Lower lobe of right lung (tissue), 2 donors: ENCODE results near the gene PIK3R3. TPM values are rescaled to one million over a fixed set of nuclear protein-coding genes. Genes with fewer than 3 reads are reported as not detected.

ENCODE experiments used
- ATAC-seq, 2 donors: fragments of 200-7000 bp; cut with Tn5 transposase; one replicate each; pipeline ENCODE4 v1.9.1; 2020 to 2022; ENCODE audit warnings: mild to moderate bottlenecking in 2 of 2, moderate library complexity in 2 of 2
- DNase-seq: peaks from one replicate; pipeline ENCODE4 v3.0.0-alpha.2; 2020
- H3K27ac ChIP-seq: fragments of 200-600 bp; one replicate; pipeline ENCODE4 v1.8.0; 2022
- H3K27me3 ChIP-seq: fragments of 200-600 bp; one replicate; pipeline ENCODE4 v1.8.0; 2022; ENCODE audit warnings: low read depth
- H3K36me3 ChIP-seq: fragments of 200-600 bp; one replicate; pipeline ENCODE4 v1.8.0; 2022; ENCODE audit warnings: mild to moderate bottlenecking
- H3K4me1 ChIP-seq: fragments of 200-600 bp; one replicate; pipeline ENCODE4 v1.8.0; 2022
- H3K4me3 ChIP-seq: fragments of 200-600 bp; one replicate; pipeline ENCODE4 v1.8.0; 2022; ENCODE audit warnings: mild to moderate bottlenecking
- H3K9me3 ChIP-seq: fragments of 200-600 bp; one replicate; pipeline ENCODE4 v1.8.0; 2022
- intact Hi-C: fragments of 100-400 bp; cut with DNase I; formaldehyde crosslinking; loops from one replicate; pipeline ENCODE4 v1.11.0; 2022
- total RNA-seq: library from RNA; stranded (reverse); fragmentation: NEBNext Ultra II Directional; extraction: Animal tissue kit (Norgen Biotek cat#: 25700); gene quantifications from one replicate; pipeline ENCODE4 v1.2.1, GENCODE V29; 2021
- TF ChIP-seq, protein P1 (sequence below): fragments of 200-600 bp; IDR thresholded peaks from one replicate; pipeline ENCODE4 v1.8.0; 2022; ENCODE audit warnings: antibody characterized with exemption, mild to moderate bottlenecking
- donor health status: DM: no; HTN: yes; CAD: no; lungs with severe emphysema.

PIK3R3 gene
- total RNA-seq, 1 donor from 2014 or later = 39.2 TPM

- no peak overlapping the region for H3K27ac ChIP-seq
- H3K4me1 ChIP-seq = no peaks in the 10 kb centered on the region
- H3K27me3 ChIP-seq = no peaks in the 10 kb centered on the region
- TF ChIP-seq, protein P1, sequence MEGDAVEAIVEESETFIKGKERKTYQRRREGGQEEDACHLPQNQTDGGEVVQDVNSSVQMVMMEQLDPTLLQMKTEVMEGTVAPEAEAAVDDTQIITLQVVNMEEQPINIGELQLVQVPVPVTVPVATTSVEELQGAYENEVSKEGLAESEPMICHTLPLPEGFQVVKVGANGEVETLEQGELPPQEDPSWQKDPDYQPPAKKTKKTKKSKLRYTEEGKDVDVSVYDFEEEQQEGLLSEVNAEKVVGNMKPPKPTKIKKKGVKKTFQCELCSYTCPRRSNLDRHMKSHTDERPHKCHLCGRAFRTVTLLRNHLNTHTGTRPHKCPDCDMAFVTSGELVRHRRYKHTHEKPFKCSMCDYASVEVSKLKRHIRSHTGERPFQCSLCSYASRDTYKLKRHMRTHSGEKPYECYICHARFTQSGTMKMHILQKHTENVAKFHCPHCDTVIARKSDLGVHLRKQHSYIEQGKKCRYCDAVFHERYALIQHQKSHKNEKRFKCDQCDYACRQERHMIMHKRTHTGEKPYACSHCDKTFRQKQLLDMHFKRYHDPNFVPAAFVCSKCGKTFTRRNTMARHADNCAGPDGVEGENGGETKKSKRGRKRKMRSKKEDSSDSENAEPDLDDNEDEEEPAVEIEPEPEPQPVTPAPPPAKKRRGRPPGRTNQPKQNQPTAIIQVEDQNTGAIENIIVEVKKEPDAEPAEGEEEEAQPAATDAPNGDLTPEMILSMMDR = no peak
- H3K36me3 ChIP-seq = no peaks in the 10 kb centered on the region
- no peak overlapping the region for H3K4me3 ChIP-seq
- intact Hi-C loops = no loop called here
- no peaks in the 10 kb centered on the region for H3K9me3 ChIP-seq
- no peak for DNase-seq
- no peak for ATAC-seq
These were observed 27.8 kb upstream of the PIK3R3 start for GRCh38 chr1:46160212-46160611.

DNA sequence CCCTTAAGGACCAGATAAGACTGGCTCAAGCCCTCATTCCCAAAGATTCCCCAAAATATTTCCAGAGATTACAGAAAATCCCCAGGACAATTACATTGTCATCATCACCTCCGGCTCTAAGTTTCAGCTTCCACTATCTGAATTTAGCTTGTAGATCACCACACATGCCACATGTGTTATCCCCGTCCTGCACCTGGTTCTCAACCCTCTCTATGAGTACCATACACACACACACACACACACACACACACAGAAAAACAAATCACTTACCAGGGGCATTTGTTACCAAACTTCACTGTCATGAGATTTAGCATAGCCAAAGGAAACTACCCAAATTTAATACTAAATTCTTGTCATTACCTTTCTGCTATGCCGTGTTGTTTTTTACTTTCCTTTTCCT, 27.1 kb upstream of the PIK3R3 start:
- no peaks in the 10 kb centered on the region for H3K4me1 ChIP-seq
- intact Hi-C loops = no loop called here
- H3K36me3 ChIP-seq = no peaks in the 10 kb centered on the region
- no peak overlapping the region for H3K27ac ChIP-seq
- H3K9me3 ChIP-seq = no peaks in the 10 kb centered on the region
- no peak overlapping the region for H3K4me3 ChIP-seq
- ATAC-seq (no peak), DNase-seq (no peak)
- TF ChIP-seq, protein P1 = no peak
- no peaks in the 10 kb centered on the region for H3K27me3 ChIP-seq

- TF ChIP-seq, protein P1 = no peak
- DNase-seq = no peak
- no peaks in the 10 kb centered on the region for H3K36me3 ChIP-seq
- no peak for ATAC-seq
- H3K27me3 ChIP-seq = no peaks in the 10 kb centered on the region
- no peaks in the 10 kb centered on the region for H3K4me1 ChIP-seq
- no peak overlapping the region for H3K4me3 ChIP-seq
- no peak overlapping the region for H3K27ac ChIP-seq
- no peaks in the 10 kb centered on the region for H3K9me3 ChIP-seq
- intact Hi-C loops = no loop called here
These were observed 26.2 kb upstream of the PIK3R3 start for GRCh38 chr1:46158312-46159281.

DNA sequence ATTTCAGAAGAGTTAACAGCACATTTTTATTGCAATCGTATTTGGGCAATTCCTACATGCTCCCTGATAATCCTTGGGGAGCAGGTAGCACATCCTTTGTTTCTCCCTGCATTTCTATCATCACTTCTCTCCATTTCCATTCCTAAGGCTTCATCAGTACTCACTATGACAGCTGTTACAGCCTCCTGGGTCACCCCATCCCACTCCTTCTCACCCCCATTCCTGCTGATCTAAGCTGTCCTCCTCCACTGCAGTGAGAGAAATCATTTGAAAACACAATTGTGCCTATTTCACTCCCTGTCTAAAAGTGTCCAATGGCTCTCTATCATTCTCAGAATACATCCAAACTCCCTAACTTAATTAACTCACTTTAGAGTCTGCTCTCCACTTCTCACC, 25.5 kb upstream of the PIK3R3 start:
- TF ChIP-seq, protein P1 = no peak
- H3K9me3 ChIP-seq = no peaks in the 10 kb centered on the region
- ATAC-seq (no peak), DNase-seq (no peak)
- no peaks in the 10 kb centered on the region for H3K4me1 ChIP-seq
- H3K36me3 ChIP-seq = no peaks in the 10 kb centered on the region
- intact Hi-C loops = no loop called here
- H3K27ac ChIP-seq = no peak overlapping the region
- no peaks in the 10 kb centered on the region for H3K27me3 ChIP-seq
- no peak overlapping the region for H3K4me3 ChIP-seq

GRCh38 chr1:46153732-46154131, 21.3 kb upstream of the PIK3R3 start:
- ATAC-seq = no peak
- DNase-seq = no peak
- Histone ChIP-seq H3K4me1 (no peaks in the 10 kb centered on the region), H3K4me3 (no peak overlapping the region), H3K36me3 (no peaks in the 10 kb centered on the region), H3K27me3 (no peaks in the 10 kb centered on the region), H3K9me3 (no peaks in the 10 kb centered on the region), H3K27ac (no peak overlapping the region)
- intact Hi-C loops = no loop called here
- TF ChIP-seq, protein P1 = no peak
